HepG2 (cell line): ENCODE data around the gene ENDOG. TPM values are rescaled to one million over a fixed set of nuclear protein-coding genes. Genes with fewer than 3 reads are reported as not detected.

Experiments
- CTCF ChIP-seq: sonication (generic); formaldehyde crosslinking; IDR thresholded peaks from 2 replicates; pipeline ENCODE4 v1.5.0; 2020; ENCODE audit warnings: mild to moderate bottlenecking, missing genetic modification reagents, moderate library complexity
- GTF3A ChIP-seq: sonication (generic); formaldehyde crosslinking; conservative IDR thresholded peaks from 2 replicates; pipeline ENCODE4 v1.4.0; 2020; ENCODE audit warnings: mild to moderate bottlenecking, missing genetic modification reagents
- IRF1 ChIP-seq: sonication (generic); formaldehyde crosslinking; IDR thresholded peaks from 2 replicates; pipeline ENCODE4 v1.4.0; 2020; ENCODE audit warnings: low read depth, mild to moderate bottlenecking, missing genetic modification reagents
- KDM2A ChIP-seq: sonication (generic); formaldehyde crosslinking; IDR thresholded peaks from 2 replicates; pipeline ENCODE4 v1.4.0; 2020; ENCODE audit warnings: low read depth, missing genetic modification reagents, borderline replicate concordance
- MEIS1 ChIP-seq: sonication (generic); formaldehyde crosslinking; IDR thresholded peaks from 2 replicates; pipeline ENCODE4 v1.9.0; 2021; ENCODE audit warnings: mild to moderate bottlenecking, missing genetic modification reagents, moderate library complexity, borderline replicate concordance
- RFXAP ChIP-seq: sonication (generic); formaldehyde crosslinking; IDR thresholded peaks from 2 replicates; pipeline ENCODE4 v1.4.0; 2020; ENCODE audit warnings: missing genetic modification reagents, borderline replicate concordance
- TAF1 ChIP-seq: sonication (generic); formaldehyde crosslinking; IDR thresholded peaks from 2 replicates; pipeline ENCODE4 v1.4.0; 2020; ENCODE audit warnings: missing genetic modification reagents
- ZNF142 ChIP-seq: sonication (generic); formaldehyde crosslinking; IDR thresholded peaks from 2 replicates; pipeline ENCODE4 v1.4.0; 2020; ENCODE audit warnings: missing genetic modification reagents
- ZNF30 ChIP-seq: sonication (generic); formaldehyde crosslinking; IDR thresholded peaks from 2 replicates; pipeline ENCODE4 v1.5.0; 2020; ENCODE audit warnings: mild to moderate bottlenecking, missing genetic modification reagents
- ZNF333 ChIP-seq: sonication (generic); formaldehyde crosslinking; IDR thresholded peaks from 2 replicates; pipeline ENCODE4 v1.4.0; 2020; ENCODE audit warnings: mild to moderate bottlenecking, missing genetic modification reagents, borderline replicate concordance
- ZXDC ChIP-seq: sonication (generic); formaldehyde crosslinking; IDR thresholded peaks from 2 replicates; pipeline ENCODE4 v1.5.0; 2020; ENCODE audit warnings: mild to moderate bottlenecking, missing genetic modification reagents
- polyA plus RNA-seq, 8 experiments: library from polyadenylated mRNA; depleted of rRNA in 3 of 8; stranded (reverse) in 7 of 8; unstranded in 1 of 8; fragments of >200 nt; fragmentation: Illumina TruSeq in 4 of 8; extraction: Trizol in 4 of 8; gene quantifications; 2 replicates each; pipeline versions ENCODE4 v1.2.1 to v1.2.3, GENCODE V29; 2011 to 2016; ENCODE audit warnings: low read depth in 4 of 8, missing spikeins in 1 of 8, mixed read lengths in 1 of 8; ENCODE audit not compliant: insufficient read depth in 1 of 8
- total RNA-seq, 5 experiments: library from RNA; depleted of rRNA; stranded (reverse); fragments of >200 nt; fragmentation: Illumina TruSeq; extraction: Trizol; gene quantifications; 2 replicates each; pipeline ENCODE4 v1.2.3, GENCODE V29; 2016; ENCODE audit warnings: low read depth in 1 of 5
- TF ChIP-seq, protein P1 (sequence below): IDR thresholded peaks from 2 replicates; pipeline ENCODE4 v1.6.1; 2016; ENCODE audit warnings: mild to moderate bottlenecking
- TF ChIP-seq, protein P2 (sequence below): IDR thresholded peaks from 2 replicates; pipeline ENCODE4 v1.6.1; 2016; ENCODE audit warnings: low read depth, borderline replicate concordance

The ENDOG gene
- total and polyA plus RNA-seq, 2 of the 13 experiments (the other 11 are each of a cell fraction or from before 2014, with no cell fraction given): 26.3 to 28.8 TPM

DNA sequence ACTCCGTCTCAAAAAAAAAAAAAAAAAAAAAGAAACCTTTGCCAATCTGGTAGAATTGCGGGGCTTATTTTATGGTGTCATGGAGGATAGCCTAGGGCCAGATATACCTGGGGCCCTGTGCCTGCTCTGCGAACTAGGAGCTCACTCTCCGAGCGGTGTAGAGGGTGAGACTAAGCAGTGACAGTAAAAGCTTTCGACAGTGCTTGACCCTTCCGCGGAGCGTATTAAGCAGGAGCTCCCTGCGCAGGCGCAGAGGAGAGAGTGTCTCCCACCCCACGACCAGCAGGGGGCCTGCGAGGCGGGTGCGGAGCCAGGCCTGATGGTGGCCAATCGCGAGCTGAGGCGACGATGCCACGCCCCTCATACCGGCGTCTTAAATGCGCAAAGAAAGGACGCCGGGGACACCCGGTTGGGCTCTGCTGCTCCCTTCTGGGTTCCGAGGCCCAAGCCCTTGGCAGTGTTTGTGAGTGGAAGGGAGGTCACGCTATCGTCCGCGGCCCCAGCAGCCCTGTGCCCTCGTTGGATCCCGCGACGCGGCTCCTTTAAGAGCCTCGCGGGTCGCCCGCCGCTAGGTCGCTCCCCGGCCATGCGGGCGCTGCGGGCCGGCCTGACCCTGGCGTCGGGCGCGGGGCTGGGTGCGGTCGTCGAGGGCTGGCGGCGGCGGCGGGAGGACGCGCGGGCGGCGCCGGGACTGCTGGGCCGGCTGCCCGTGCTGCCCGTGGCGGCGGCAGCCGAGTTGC is at the start of gene ENDOG (continued):
- TF ChIP-seq CTCF (peak; percentile 99), GTF3A (no peak), RFXAP (no peak; the same call in 1 of the 2 replicates), KDM2A (CRISPR knock-in tag) (peak; percentile 78), MEIS1 (CRISPR knock-in tag) (no peak), ZNF30 (CRISPR knock-in tag) (0 out of 2 replicates have a peak, but pooled peaks have one; percentile 41), ZNF142 (CRISPR knock-in tag) (0 out of 2 replicates have a peak, but pooled peaks have one; percentile 4), TAF1 (peak; percentile 79), ZXDC (CRISPR knock-in tag) (no peak), ZNF333 (CRISPR knock-in tag) (0 out of 2 replicates have a peak, but pooled peaks have one; percentile 45), IRF1 (CRISPR knock-in tag) (no peak)
- TF ChIP-seq, protein P1, sequence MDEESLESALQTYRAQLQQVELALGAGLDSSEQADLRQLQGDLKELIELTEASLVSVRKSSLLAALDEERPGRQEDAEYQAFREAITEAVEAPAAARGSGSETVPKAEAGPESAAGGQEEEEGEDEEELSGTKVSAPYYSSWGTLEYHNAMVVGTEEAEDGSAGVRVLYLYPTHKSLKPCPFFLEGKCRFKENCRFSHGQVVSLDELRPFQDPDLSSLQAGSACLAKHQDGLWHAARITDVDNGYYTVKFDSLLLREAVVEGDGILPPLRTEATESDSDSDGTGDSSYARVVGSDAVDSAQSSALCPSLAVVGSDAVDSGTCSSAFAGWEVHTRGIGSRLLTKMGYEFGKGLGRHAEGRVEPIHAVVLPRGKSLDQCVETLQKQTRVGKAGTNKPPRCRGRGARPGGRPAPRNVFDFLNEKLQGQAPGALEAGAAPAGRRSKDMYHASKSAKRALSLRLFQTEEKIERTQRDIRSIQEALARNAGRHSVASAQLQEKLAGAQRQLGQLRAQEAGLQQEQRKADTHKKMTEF (CRISPR knock-in tag): peak; percentile 72
- TF ChIP-seq, protein P2, sequence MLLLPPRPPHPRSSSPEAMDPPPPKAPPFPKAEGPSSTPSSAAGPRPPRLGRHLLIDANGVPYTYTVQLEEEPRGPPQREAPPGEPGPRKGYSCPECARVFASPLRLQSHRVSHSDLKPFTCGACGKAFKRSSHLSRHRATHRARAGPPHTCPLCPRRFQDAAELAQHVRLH: peak; percentile 43; the same call in 1 of the 2 replicates
